Measurements from ENCODE around the gene RNASE9.

- TF ChIP-seq POLR2A (IDR thresholded peaks at IDR 0.05) = no peak
- TF ChIP-seq, protein P1, sequence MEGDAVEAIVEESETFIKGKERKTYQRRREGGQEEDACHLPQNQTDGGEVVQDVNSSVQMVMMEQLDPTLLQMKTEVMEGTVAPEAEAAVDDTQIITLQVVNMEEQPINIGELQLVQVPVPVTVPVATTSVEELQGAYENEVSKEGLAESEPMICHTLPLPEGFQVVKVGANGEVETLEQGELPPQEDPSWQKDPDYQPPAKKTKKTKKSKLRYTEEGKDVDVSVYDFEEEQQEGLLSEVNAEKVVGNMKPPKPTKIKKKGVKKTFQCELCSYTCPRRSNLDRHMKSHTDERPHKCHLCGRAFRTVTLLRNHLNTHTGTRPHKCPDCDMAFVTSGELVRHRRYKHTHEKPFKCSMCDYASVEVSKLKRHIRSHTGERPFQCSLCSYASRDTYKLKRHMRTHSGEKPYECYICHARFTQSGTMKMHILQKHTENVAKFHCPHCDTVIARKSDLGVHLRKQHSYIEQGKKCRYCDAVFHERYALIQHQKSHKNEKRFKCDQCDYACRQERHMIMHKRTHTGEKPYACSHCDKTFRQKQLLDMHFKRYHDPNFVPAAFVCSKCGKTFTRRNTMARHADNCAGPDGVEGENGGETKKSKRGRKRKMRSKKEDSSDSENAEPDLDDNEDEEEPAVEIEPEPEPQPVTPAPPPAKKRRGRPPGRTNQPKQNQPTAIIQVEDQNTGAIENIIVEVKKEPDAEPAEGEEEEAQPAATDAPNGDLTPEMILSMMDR (IDR thresholded peaks at IDR 0.05) = no peak
Measured at GRCh38 chr14:20608383-20609110, 47.7 kb upstream of the RNASE9 start.

Measured in body of pancreas (tissue), 4 donors.